Liver (tissue), 3 donors: Measurements from ENCODE around the gene ACSS1.

Experiments used
- CTCF ChIP-seq: fragments of 150-350 bp; IDR thresholded peaks from 2 replicates; pipeline ENCODE4 v1.5.1; 2017; ENCODE audit warnings: improper control_type of control experiment, low read depth, low read length; ENCODE audit not compliant: missing input control
- EGR1 ChIP-seq, 2 donors: IDR thresholded peaks; 2 replicates each; pipeline ENCODE4 v1.6.1; 2016 to 2018; ENCODE audit warnings: antibody characterized with exemption in 2 of 2, low read depth in 2 of 2
- FOXA2 ChIP-seq: IDR thresholded peaks from 2 replicates; pipeline ENCODE4 v1.6.1; 2016; ENCODE audit warnings: antibody characterized with exemption
- GABPA ChIP-seq, 2 donors: IDR thresholded peaks in 1 of 2; conservative IDR thresholded peaks in 1 of 2; 2 replicates each; pipeline ENCODE4 v1.6.1; 2016; ENCODE audit warnings: antibody characterized with exemption in 2 of 2, mild to moderate bottlenecking in 1 of 2, moderate library complexity in 1 of 2
- HNF4A ChIP-seq, 2 donors: conservative IDR thresholded peaks; 2 replicates each; pipeline ENCODE4 v1.6.1; 2016; ENCODE audit warnings: antibody characterized with exemption in 2 of 2, mild to moderate bottlenecking in 2 of 2
- HNF4G ChIP-seq: IDR thresholded peaks from 2 replicates; pipeline ENCODE4 v1.6.1; 2016; ENCODE audit warnings: antibody characterized with exemption
- JUND ChIP-seq, 2 donors: IDR thresholded peaks; 2 replicates each; pipeline ENCODE4 v1.6.1; 2016; ENCODE audit warnings: antibody characterized with exemption in 2 of 2
- NR2F2 ChIP-seq: IDR thresholded peaks from 2 replicates; pipeline ENCODE4 v1.6.1; 2016; ENCODE audit warnings: antibody characterized with exemption
- REST ChIP-seq: IDR thresholded peaks from 2 replicates; pipeline ENCODE4 v1.6.1; 2016; ENCODE audit warnings: antibody characterized with exemption, mild to moderate bottlenecking
- RXRA ChIP-seq, 2 donors: IDR thresholded peaks; 2 replicates each; pipeline ENCODE4 v1.6.1; 2017 to 2018; ENCODE audit warnings: antibody characterized with exemption in 2 of 2, mild to moderate bottlenecking in 1 of 2
- SP1 ChIP-seq: IDR thresholded peaks from 2 replicates; pipeline ENCODE4 v1.6.1; 2018; ENCODE audit warnings: antibody characterized with exemption, mild to moderate bottlenecking
- YY1 ChIP-seq: IDR thresholded peaks from 2 replicates; pipeline ENCODE4 v1.6.1; 2016; ENCODE audit warnings: antibody characterized with exemption, mild to moderate bottlenecking
- TF ChIP-seq, protein P1 (sequence below): IDR thresholded peaks from 2 replicates; pipeline ENCODE4 v1.6.1; 2016; ENCODE audit warnings: antibody characterized with exemption
- TF ChIP-seq, protein P2 (sequence below): IDR thresholded peaks from 2 replicates; pipeline ENCODE4 v1.6.1; 2016; ENCODE audit warnings: antibody characterized with exemption
- donor health status: healthy.
- donor health status: healthy.

- TF ChIP-seq CTCF (no peak), HNF4A (conservative IDR thresholded peaks at IDR 0.05) (no peak), REST (no peak), HNF4G (no peak), JUND (IDR thresholded peaks at IDR 0.05) (no peak), SP1 (no peak), YY1 (no peak), NR2F2 (no peak), RXRA (IDR thresholded peaks at IDR 0.05) (peak in 1 of 2 donors; percentile 7), GABPA (IDR thresholded peaks at IDR 0.05 in 1 of 2, conservative IDR thresholded peaks at IDR 0.05 in 1 of 2) (no peak), EGR1 (IDR thresholded peaks at IDR 0.05; ENCODE audit: low read depth in 2 of 2) (no peak), FOXA2 (no peak)
- TF ChIP-seq, protein P1, sequence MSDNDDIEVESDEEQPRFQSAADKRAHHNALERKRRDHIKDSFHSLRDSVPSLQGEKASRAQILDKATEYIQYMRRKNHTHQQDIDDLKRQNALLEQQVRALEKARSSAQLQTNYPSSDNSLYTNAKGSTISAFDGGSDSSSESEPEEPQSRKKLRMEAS = no peak
- TF ChIP-seq, protein P2, sequence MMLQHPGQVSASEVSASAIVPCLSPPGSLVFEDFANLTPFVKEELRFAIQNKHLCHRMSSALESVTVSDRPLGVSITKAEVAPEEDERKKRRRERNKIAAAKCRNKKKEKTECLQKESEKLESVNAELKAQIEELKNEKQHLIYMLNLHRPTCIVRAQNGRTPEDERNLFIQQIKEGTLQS = no peak
Observed at GRCh38 chr20:25017257-25017803, 40.6 kb downstream of the ACSS1 start.
